GM23338 (cell line): Measurements from ENCODE around the gene MTRF1. TPM values are rescaled to one million over a fixed set of nuclear protein-coding genes. Genes with fewer than 3 reads are reported as not detected.

Experiments used
- ATAC-seq: fragments of 200-7000 bp; cut with Tn5 transposase; 3 replicates; pipeline ENCODE4 v1.9.1; 2020
- DNase-seq: peaks from one replicate; pipeline ENCODE4 v3.0.0-alpha.2; 2015; ENCODE audit warnings: low spot score
- H2AFZ ChIP-seq: fragments of 200-600 bp; sonication (generic); 2 replicates; pipeline ENCODE4 v1.8.0; 2016; ENCODE audit warnings: antibody characterized with exemption, mild to moderate bottlenecking, moderate library complexity
- H3F3A ChIP-seq: fragments of 200-600 bp; sonication (generic); replicated peaks from 2 replicates; pipeline ENCODE4 v1.8.0; 2017; ENCODE audit warnings: antibody characterized with exemption, mixed run types, low read depth
- H3K27ac ChIP-seq: fragments of 200-600 bp; sonication (generic); 2 replicates; pipeline ENCODE4 v1.6.1; 2016; ENCODE audit warnings: low read depth
- H3K27me3 ChIP-seq: fragments of 200-600 bp; sonication (generic); 2 replicates; pipeline ENCODE4 v1.8.0; 2016; ENCODE audit warnings: mild to moderate bottlenecking, mixed run types, moderate library complexity; ENCODE audit not compliant: insufficient read depth
- H3K36me3 ChIP-seq: fragments of 200-600 bp; sonication (generic); 2 replicates; pipeline ENCODE4 v1.8.0; 2016; ENCODE audit warnings: mild to moderate bottlenecking; ENCODE audit not compliant: insufficient read depth
- H3K4me1 ChIP-seq: fragments of 200-600 bp; sonication (generic); 2 replicates; pipeline ENCODE4 v1.8.0; 2016; ENCODE audit warnings: mild to moderate bottlenecking, moderate library complexity; ENCODE audit not compliant: insufficient read depth
- H3K4me2 ChIP-seq: fragments of 200-600 bp; sonication (generic); 2 replicates; pipeline ENCODE4 v1.7.1; 2017; ENCODE audit warnings: mixed run types
- H3K4me3 ChIP-seq: fragments of 200-600 bp; sonication (generic); 2 replicates; pipeline ENCODE4 v1.6.1; 2016; ENCODE audit warnings: mixed run types
- H3K79me2 ChIP-seq: fragments of 200-600 bp; sonication (generic); replicated peaks from 2 replicates; pipeline ENCODE4 v1.8.0; 2017; ENCODE audit warnings: mild to moderate bottlenecking; ENCODE audit not compliant: insufficient read depth
- H3K9me2 ChIP-seq: fragments of 200-600 bp; sonication (generic); 2 replicates; pipeline ENCODE4 v1.8.0; 2017; ENCODE audit not compliant: insufficient read depth
- H4K20me1 ChIP-seq: fragments of 200-600 bp; sonication (generic); replicated peaks from 2 replicates; pipeline ENCODE4 v1.8.0; 2017; ENCODE audit warnings: mild to moderate bottlenecking; ENCODE audit not compliant: insufficient read depth
- H3K27ac Mint-ChIP-seq: 2 replicates; pipeline ENCODE4 v1.8.0; 2020; ENCODE audit warnings: inconsistent platforms, mild to moderate bottlenecking, moderate library complexity, mixed read lengths
- H3K27me3 Mint-ChIP-seq: 3 replicates; pipeline ENCODE4 v1.8.0; 2022; ENCODE audit warnings: low read depth, mild to moderate bottlenecking, moderate library complexity, mixed read lengths, inconsistent platforms; ENCODE audit not compliant: insufficient read depth, poor library complexity
- H3K36me3 Mint-ChIP-seq: 3 replicates; pipeline ENCODE4 v1.8.0; 2021; ENCODE audit warnings: low read depth, mild to moderate bottlenecking, inconsistent platforms, moderate library complexity, mixed read lengths
- H3K4me1 Mint-ChIP-seq: 3 replicates; pipeline ENCODE4 v1.8.0; 2020; ENCODE audit warnings: mild to moderate bottlenecking, inconsistent platforms, mixed read lengths
- H3K4me3 Mint-ChIP-seq: 3 replicates; pipeline ENCODE4 v1.8.0; 2021; ENCODE audit warnings: moderate library complexity, mild to moderate bottlenecking, inconsistent platforms, mixed read lengths
- H3K9me3 Mint-ChIP-seq: 3 replicates; pipeline ENCODE4 v1.8.0; 2020; ENCODE audit warnings: moderate library complexity, mild to moderate bottlenecking, inconsistent platforms, mixed read lengths
- CREB1 ChIP-seq: fragments of 250-450 bp; sonication (Bioruptor Pico); IDR thresholded peaks from 2 replicates; pipeline ENCODE4 v1.5.0; 2020; ENCODE audit warnings: low read depth, mild to moderate bottlenecking, moderate library complexity
- EZH2 ChIP-seq: fragments of 200-600 bp; sonication (generic); IDR thresholded peaks from one replicate; pipeline ENCODE4 v1.8.0; 2017; ENCODE audit warnings: antibody characterized with exemption, mild to moderate bottlenecking, low read depth; ENCODE audit not compliant: unreplicated experiment
- EZH2phosphoT487 ChIP-seq: fragments of 200-600 bp; sonication (generic); IDR thresholded peaks from one replicate; pipeline ENCODE4 v1.8.1; 2018; ENCODE audit warnings: antibody characterized with exemption; ENCODE audit not compliant: unreplicated experiment
- JUNB ChIP-seq: IDR thresholded peaks from one replicate; pipeline ENCODE4 v1.6.1; 2016; ENCODE audit warnings: antibody characterized with exemption; ENCODE audit not compliant: unreplicated experiment
- NANOG ChIP-seq: IDR thresholded peaks from 2 replicates; pipeline ENCODE4 v1.6.1; 2016; ENCODE audit warnings: antibody characterized with exemption, borderline replicate concordance
- POLR2AphosphoS5 ChIP-seq: IDR thresholded peaks from 2 replicates; pipeline ENCODE4 v1.6.1; 2016; ENCODE audit warnings: antibody characterized with exemption, low read depth
- STAT1 ChIP-seq: IDR thresholded peaks from one replicate; pipeline ENCODE4 v1.6.1; 2016; ENCODE audit warnings: antibody characterized with exemption; ENCODE audit not compliant: unreplicated experiment
- ZNF114 ChIP-seq: fragments of 250-450 bp; sonication (Bioruptor Pico); IDR thresholded peaks from 2 replicates; pipeline ENCODE4 v1.5.0; 2020; ENCODE audit warnings: mild to moderate bottlenecking, moderate library complexity
- ZNF331 ChIP-seq: fragments of 250-450 bp; sonication (Bioruptor Pico); IDR thresholded peaks from 2 replicates; pipeline ENCODE4 v1.5.0; 2020; ENCODE audit warnings: low read depth, mild to moderate bottlenecking, moderate library complexity
- polyA plus RNA-seq: library from polyadenylated mRNA; unstranded; fragments of >200 nt; fragmentation: Nextera tagmentation; extraction: Ambion mirVana; gene quantifications from 2 replicates; pipeline ENCODE4 v1.2.1, GENCODE V29; 2016
- total RNA-seq: library from RNA; depleted of rRNA; stranded (reverse); fragments of >200 nt; shearing (Covaris generic); gene quantifications from 2 replicates; pipeline ENCODE4 v1.2.3, GENCODE V29; 2014
- TF ChIP-seq, protein P1 (sequence below): IDR thresholded peaks from 2 replicates; pipeline ENCODE4 v1.6.1; 2016; ENCODE audit warnings: antibody characterized with exemption
- TF ChIP-seq, protein P2 (sequence below), 2 experiments: fragments of 200-600 bp in 1 of 2; sonication (generic) in 1 of 2; conservative IDR thresholded peaks; 2 replicates each; pipeline versions ENCODE4 v1.5.1 to v1.6.1; 2016 to 2017; ENCODE audit warnings: antibody characterized with exemption in 2 of 2, low read depth in 2 of 2, mild to moderate bottlenecking in 2 of 2, moderate library complexity in 1 of 2
- TF ChIP-seq, protein P3 (sequence below): IDR thresholded peaks from one replicate; pipeline ENCODE4 v1.6.1; 2018; ENCODE audit warnings: antibody characterized with exemption; ENCODE audit not compliant: unreplicated experiment
- TF ChIP-seq, protein P4 (sequence below): fragments of 250-450 bp; sonication (Bioruptor Pico); IDR thresholded peaks from 2 replicates; pipeline ENCODE4 v1.5.0; 2020; ENCODE audit warnings: mild to moderate bottlenecking, moderate library complexity

The MTRF1 gene
- total and polyA plus RNA-seq, 2 experiments from 2014 or later = 18.4 to 22.6 TPM

DNA sequence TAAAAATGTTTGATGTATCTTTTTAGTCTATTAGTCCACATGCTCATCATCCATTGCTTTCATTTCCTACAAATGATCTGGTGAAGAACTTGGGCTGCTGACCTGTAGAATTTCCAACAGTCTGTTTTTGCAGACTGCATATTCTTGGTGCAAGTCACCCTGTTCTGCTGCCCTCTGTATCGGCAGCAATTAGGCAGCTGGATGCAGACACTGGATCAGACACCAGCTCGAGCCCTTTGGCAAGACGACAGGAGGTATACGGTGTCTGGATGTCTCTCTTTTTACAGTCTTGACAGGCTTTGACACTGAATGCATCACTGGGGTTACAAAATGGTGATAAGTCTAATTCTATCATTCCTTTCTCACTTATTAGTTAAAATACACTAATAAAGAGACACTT lies 21.8 kb downstream of the MTRF1 start:
- no peak overlapping the region for H3K27ac ChIP-seq
- no peak overlapping the region for H3K4me2 ChIP-seq
- ATAC-seq (no peak), DNase-seq (no peak)
- no peak overlapping the region for H2AFZ ChIP-seq
- no peaks in the 10 kb centered on the region for H4K20me1 ChIP-seq
- no peak overlapping the region for H3K4me3 Mint-ChIP-seq
- peaks cover 2% of the 10 kb centered on the region for H3K27me3 Mint-ChIP-seq
- no peaks in the 10 kb centered on the region for H3K9me2 ChIP-seq
- no peak overlapping the region for H3K27ac Mint-ChIP-seq
- H3K79me2 ChIP-seq = no peaks in the 10 kb centered on the region
- no peaks in the 10 kb centered on the region for H3K9me3 Mint-ChIP-seq
- H3K36me3 ChIP-seq = no peaks in the 10 kb centered on the region
- no peaks in the 10 kb centered on the region for H3K4me1 Mint-ChIP-seq
- TF ChIP-seq ZNF331 (CRISPR knock-in tag) (no peak), STAT1 (no peak), NANOG (no peak), CREB1 (CRISPR knock-in tag) (no peak), POLR2AphosphoS5 (no peak), JUNB (no peak), EZH2phosphoT487 (no peak), EZH2 (no peak), ZNF114 (CRISPR knock-in tag) (no peak)
- TF ChIP-seq, protein P1, sequence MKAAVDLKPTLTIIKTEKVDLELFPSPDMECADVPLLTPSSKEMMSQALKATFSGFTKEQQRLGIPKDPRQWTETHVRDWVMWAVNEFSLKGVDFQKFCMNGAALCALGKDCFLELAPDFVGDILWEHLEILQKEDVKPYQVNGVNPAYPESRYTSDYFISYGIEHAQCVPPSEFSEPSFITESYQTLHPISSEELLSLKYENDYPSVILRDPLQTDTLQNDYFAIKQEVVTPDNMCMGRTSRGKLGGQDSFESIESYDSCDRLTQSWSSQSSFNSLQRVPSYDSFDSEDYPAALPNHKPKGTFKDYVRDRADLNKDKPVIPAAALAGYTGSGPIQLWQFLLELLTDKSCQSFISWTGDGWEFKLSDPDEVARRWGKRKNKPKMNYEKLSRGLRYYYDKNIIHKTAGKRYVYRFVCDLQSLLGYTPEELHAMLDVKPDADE = no peak
- TF ChIP-seq, protein P2, sequence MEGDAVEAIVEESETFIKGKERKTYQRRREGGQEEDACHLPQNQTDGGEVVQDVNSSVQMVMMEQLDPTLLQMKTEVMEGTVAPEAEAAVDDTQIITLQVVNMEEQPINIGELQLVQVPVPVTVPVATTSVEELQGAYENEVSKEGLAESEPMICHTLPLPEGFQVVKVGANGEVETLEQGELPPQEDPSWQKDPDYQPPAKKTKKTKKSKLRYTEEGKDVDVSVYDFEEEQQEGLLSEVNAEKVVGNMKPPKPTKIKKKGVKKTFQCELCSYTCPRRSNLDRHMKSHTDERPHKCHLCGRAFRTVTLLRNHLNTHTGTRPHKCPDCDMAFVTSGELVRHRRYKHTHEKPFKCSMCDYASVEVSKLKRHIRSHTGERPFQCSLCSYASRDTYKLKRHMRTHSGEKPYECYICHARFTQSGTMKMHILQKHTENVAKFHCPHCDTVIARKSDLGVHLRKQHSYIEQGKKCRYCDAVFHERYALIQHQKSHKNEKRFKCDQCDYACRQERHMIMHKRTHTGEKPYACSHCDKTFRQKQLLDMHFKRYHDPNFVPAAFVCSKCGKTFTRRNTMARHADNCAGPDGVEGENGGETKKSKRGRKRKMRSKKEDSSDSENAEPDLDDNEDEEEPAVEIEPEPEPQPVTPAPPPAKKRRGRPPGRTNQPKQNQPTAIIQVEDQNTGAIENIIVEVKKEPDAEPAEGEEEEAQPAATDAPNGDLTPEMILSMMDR (conservative IDR thresholded peaks at IDR 0.05; ENCODE audit: low read depth in 2 of 2) = no peak
- TF ChIP-seq, protein P3, sequence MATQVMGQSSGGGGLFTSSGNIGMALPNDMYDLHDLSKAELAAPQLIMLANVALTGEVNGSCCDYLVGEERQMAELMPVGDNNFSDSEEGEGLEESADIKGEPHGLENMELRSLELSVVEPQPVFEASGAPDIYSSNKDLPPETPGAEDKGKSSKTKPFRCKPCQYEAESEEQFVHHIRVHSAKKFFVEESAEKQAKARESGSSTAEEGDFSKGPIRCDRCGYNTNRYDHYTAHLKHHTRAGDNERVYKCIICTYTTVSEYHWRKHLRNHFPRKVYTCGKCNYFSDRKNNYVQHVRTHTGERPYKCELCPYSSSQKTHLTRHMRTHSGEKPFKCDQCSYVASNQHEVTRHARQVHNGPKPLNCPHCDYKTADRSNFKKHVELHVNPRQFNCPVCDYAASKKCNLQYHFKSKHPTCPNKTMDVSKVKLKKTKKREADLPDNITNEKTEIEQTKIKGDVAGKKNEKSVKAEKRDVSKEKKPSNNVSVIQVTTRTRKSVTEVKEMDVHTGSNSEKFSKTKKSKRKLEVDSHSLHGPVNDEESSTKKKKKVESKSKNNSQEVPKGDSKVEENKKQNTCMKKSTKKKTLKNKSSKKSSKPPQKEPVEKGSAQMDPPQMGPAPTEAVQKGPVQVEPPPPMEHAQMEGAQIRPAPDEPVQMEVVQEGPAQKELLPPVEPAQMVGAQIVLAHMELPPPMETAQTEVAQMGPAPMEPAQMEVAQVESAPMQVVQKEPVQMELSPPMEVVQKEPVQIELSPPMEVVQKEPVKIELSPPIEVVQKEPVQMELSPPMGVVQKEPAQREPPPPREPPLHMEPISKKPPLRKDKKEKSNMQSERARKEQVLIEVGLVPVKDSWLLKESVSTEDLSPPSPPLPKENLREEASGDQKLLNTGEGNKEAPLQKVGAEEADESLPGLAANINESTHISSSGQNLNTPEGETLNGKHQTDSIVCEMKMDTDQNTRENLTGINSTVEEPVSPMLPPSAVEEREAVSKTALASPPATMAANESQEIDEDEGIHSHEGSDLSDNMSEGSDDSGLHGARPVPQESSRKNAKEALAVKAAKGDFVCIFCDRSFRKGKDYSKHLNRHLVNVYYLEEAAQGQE = no peak
- TF ChIP-seq, protein P4, sequence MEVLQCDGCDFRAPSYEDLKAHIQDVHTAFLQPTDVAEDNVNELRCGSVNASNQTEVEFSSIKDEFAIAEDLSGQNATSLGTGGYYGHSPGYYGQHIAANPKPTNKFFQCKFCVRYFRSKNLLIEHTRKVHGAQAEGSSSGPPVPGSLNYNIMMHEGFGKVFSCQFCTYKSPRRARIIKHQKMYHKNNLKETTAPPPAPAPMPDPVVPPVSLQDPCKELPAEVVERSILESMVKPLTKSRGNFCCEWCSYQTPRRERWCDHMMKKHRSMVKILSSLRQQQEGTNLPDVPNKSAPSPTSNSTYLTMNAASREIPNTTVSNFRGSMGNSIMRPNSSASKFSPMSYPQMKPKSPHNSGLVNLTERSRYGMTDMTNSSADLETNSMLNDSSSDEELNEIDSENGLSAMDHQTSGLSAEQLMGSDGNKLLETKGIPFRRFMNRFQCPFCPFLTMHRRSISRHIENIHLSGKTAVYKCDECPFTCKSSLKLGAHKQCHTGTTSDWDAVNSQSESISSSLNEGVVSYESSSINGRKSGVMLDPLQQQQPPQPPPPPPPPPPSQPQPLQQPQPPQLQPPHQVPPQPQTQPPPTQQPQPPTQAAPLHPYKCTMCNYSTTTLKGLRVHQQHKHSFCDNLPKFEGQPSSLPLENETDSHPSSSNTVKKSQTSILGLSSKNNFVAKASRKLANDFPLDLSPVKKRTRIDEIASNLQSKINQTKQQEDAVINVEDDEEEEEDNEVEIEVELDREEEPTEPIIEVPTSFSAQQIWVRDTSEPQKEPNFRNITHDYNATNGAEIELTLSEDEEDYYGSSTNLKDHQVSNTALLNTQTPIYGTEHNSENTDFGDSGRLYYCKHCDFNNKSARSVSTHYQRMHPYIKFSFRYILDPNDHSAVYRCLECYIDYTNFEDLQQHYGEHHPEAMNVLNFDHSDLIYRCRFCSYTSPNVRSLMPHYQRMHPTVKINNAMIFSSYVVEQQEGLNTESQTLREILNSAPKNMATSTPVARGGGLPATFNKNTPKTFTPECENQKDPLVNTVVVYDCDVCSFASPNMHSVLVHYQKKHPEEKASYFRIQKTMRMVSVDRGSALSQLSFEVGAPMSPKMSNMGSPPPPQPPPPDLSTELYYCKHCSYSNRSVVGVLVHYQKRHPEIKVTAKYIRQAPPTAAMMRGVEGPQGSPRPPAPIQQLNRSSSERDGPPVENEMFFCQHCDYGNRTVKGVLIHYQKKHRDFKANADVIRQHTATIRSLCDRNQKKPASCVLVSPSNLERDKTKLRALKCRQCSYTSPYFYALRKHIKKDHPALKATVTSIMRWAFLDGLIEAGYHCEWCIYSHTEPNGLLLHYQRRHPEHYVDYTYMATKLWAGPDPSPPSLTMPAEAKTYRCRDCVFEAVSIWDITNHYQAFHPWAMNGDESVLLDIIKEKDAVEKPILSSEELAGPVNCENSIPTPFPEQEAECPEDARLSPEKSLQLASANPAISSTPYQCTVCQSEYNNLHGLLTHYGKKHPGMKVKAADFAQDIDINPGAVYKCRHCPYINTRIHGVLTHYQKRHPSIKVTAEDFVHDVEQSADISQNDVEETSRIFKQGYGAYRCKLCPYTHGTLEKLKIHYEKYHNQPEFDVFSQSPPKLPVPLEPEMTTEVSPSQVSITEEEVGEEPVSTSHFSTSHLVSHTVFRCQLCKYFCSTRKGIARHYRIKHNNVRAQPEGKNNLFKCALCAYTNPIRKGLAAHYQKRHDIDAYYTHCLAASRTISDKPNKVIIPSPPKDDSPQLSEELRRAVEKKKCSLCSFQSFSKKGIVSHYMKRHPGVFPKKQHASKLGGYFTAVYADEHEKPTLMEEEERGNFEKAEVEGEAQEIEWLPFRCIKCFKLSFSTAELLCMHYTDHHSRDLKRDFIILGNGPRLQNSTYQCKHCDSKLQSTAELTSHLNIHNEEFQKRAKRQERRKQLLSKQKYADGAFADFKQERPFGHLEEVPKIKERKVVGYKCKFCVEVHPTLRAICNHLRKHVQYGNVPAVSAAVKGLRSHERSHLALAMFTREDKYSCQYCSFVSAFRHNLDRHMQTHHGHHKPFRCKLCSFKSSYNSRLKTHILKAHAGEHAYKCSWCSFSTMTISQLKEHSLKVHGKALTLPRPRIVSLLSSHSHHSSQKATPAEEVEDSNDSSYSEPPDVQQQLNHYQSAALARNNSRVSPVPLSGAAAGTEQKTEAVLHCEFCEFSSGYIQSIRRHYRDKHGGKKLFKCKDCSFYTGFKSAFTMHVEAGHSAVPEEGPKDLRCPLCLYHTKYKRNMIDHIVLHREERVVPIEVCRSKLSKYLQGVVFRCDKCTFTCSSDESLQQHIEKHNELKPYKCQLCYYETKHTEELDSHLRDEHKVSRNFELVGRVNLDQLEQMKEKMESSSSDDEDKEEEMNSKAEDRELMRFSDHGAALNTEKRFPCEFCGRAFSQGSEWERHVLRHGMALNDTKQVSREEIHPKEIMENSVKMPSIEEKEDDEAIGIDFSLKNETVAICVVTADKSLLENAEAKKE (CRISPR knock-in tag) = no peak
- H3K36me3 Mint-ChIP-seq = peaks cover 4% of the 10 kb centered on the region; the same call in 2 of the 3 replicates
- H3K27me3 ChIP-seq = no peaks in the 10 kb centered on the region
- H3K4me3 ChIP-seq = no peak overlapping the region
- no peaks in the 10 kb centered on the region for H3F3A ChIP-seq
- no peaks in the 10 kb centered on the region for H3K4me1 ChIP-seq
